ENCODE results near the gene SFXN2.

DNA sequence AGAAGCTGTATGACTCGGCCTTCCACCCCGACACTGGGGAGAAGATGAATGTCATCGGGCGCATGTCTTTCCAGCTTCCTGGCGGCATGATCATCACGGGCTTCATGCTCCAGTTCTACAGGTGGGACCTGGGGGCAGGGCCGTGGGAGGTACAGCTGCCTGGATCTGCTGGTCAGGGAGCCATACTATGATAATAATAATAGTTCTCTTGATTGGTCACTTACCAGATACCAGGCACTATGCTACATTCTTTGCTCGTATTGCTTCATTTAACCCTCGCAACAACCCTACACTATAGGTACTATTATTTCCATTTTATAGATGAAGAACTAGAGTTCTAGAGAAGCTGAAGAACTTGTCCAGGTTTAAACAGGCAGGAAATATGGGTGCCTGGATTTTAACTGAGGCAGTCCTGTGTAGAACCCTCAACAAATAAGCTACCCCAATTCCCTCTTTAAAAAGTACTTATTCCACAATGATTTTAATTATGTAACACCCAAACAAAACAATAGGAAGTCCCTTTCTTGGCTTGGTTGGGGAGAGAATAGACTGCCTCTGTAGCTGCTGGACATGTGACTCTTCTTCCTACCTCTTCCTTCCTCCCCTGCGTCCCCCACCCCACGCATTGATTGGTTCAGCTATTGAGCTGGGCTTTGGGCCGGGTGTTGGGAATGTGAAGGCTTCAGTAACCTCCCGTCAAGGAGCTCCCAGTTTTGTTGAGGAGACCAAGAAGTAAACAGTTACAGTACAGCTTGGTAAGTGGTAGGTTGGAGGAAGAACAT, 12.8 kb downstream of the SFXN2 start:
- TF ChIP-seq POLR2A (IDR thresholded peaks at IDR 0.05), result no peak
- TF ChIP-seq, protein P1, sequence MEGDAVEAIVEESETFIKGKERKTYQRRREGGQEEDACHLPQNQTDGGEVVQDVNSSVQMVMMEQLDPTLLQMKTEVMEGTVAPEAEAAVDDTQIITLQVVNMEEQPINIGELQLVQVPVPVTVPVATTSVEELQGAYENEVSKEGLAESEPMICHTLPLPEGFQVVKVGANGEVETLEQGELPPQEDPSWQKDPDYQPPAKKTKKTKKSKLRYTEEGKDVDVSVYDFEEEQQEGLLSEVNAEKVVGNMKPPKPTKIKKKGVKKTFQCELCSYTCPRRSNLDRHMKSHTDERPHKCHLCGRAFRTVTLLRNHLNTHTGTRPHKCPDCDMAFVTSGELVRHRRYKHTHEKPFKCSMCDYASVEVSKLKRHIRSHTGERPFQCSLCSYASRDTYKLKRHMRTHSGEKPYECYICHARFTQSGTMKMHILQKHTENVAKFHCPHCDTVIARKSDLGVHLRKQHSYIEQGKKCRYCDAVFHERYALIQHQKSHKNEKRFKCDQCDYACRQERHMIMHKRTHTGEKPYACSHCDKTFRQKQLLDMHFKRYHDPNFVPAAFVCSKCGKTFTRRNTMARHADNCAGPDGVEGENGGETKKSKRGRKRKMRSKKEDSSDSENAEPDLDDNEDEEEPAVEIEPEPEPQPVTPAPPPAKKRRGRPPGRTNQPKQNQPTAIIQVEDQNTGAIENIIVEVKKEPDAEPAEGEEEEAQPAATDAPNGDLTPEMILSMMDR (IDR thresholded peaks at IDR 0.05), result no peak

All from right lobe of liver (tissue), 4 donors.